Measurements from ENCODE around the gene SNX25.

Gene SNX25

DNA sequence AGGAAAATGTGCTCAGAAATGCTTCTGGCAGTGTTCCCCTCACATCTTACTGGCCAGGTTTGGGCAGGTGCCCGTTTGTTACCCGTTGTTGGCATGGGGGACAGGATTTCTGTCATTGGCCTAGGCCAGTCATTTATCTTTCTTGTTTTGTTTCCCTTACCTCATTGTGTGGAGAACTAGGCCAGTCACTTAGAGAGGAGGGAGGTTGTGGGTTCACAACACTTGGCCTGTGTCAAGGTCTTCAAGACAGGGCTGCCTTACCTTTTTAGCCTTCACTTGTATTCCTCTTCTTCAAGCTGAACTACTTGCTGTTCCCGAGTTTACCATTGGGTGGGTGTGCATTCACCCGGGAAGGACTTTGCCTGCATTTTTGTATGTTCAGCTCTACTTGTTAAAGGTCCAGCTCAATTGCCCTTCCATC is 17.7 kb downstream of the SNX25 start:
- TF ChIP-seq, protein P1, sequence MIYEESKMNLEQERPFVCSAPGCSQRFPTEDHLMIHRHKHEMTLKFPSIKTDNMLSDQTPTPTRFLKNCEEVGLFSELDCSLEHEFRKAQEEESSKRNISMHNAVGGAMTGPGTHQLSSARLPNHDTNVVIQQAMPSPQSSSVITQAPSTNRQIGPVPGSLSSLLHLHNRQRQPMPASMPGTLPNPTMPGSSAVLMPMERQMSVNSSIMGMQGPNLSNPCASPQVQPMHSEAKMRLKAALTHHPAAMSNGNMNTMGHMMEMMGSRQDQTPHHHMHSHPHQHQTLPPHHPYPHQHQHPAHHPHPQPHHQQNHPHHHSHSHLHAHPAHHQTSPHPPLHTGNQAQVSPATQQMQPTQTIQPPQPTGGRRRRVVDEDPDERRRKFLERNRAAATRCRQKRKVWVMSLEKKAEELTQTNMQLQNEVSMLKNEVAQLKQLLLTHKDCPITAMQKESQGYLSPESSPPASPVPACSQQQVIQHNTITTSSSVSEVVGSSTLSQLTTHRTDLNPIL (CRISPR knock-in tag; IDR thresholded peaks at IDR 0.05; ENCODE audit: low read depth) = no peak
- TF ChIP-seq, protein P2, sequence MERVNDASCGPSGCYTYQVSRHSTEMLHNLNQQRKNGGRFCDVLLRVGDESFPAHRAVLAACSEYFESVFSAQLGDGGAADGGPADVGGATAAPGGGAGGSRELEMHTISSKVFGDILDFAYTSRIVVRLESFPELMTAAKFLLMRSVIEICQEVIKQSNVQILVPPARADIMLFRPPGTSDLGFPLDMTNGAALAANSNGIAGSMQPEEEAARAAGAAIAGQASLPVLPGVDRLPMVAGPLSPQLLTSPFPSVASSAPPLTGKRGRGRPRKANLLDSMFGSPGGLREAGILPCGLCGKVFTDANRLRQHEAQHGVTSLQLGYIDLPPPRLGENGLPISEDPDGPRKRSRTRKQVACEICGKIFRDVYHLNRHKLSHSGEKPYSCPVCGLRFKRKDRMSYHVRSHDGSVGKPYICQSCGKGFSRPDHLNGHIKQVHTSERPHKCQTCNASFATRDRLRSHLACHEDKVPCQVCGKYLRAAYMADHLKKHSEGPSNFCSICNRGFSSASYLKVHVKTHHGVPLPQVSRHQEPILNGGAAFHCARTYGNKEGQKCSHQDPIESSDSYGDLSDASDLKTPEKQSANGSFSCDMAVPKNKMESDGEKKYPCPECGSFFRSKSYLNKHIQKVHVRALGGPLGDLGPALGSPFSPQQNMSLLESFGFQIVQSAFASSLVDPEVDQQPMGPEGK (CRISPR knock-in tag; IDR thresholded peaks at IDR 0.05; ENCODE audit: borderline replicate concordance) = no peak
- TF ChIP-seq OSR1 (CRISPR knock-in tag; IDR thresholded peaks at IDR 0.05) = no peak
- no peak for TF ChIP-seq SNAI2 (CRISPR knock-in tag; IDR thresholded peaks at IDR 0.05)
- TF ChIP-seq, protein P3, sequence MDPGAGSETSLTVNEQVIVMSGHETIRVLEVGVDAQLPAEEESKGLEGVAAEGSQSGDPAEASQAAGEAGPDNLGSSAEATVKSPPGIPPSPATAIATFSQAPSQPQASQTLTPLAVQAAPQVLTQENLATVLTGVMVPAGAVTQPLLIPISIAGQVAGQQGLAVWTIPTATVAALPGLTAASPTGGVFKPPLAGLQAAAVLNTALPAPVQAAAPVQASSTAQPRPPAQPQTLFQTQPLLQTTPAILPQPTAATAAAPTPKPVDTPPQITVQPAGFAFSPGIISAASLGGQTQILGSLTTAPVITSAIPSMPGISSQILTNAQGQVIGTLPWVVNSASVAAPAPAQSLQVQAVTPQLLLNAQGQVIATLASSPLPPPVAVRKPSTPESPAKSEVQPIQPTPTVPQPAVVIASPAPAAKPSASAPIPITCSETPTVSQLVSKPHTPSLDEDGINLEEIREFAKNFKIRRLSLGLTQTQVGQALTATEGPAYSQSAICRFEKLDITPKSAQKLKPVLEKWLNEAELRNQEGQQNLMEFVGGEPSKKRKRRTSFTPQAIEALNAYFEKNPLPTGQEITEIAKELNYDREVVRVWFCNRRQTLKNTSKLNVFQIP (CRISPR knock-in tag; IDR thresholded peaks at IDR 0.05; ENCODE audit: borderline replicate concordance, low read depth) = no peak
- TF ChIP-seq ZNF565 (CRISPR knock-in tag; conservative IDR thresholded peaks at IDR 0.05; ENCODE audit: low read depth) = no peak
- no peak for TF ChIP-seq BACH2 (CRISPR knock-in tag; IDR thresholded peaks at IDR 0.05; ENCODE audit: borderline replicate concordance)
- TF ChIP-seq ZFP30 (CRISPR knock-in tag; IDR thresholded peaks at IDR 0.05) = no peak
- no peak for TF ChIP-seq TOX (CRISPR knock-in tag; IDR thresholded peaks at IDR 0.05; ENCODE audit: borderline replicate concordance)
- TF ChIP-seq, protein P4, sequence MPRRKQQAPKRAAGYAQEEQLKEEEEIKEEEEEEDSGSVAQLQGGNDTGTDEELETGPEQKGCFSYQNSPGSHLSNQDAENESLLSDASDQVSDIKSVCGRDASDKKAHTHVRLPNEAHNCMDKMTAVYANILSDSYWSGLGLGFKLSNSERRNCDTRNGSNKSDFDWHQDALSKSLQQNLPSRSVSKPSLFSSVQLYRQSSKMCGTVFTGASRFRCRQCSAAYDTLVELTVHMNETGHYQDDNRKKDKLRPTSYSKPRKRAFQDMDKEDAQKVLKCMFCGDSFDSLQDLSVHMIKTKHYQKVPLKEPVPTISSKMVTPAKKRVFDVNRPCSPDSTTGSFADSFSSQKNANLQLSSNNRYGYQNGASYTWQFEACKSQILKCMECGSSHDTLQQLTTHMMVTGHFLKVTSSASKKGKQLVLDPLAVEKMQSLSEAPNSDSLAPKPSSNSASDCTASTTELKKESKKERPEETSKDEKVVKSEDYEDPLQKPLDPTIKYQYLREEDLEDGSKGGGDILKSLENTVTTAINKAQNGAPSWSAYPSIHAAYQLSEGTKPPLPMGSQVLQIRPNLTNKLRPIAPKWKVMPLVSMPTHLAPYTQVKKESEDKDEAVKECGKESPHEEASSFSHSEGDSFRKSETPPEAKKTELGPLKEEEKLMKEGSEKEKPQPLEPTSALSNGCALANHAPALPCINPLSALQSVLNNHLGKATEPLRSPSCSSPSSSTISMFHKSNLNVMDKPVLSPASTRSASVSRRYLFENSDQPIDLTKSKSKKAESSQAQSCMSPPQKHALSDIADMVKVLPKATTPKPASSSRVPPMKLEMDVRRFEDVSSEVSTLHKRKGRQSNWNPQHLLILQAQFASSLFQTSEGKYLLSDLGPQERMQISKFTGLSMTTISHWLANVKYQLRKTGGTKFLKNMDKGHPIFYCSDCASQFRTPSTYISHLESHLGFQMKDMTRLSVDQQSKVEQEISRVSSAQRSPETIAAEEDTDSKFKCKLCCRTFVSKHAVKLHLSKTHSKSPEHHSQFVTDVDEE (CRISPR knock-in tag; IDR thresholded peaks at IDR 0.05) = no peak
- no peak for TF ChIP-seq PPARA (CRISPR knock-in tag; IDR thresholded peaks at IDR 0.05; ENCODE audit: borderline replicate concordance)
- no peak for TF ChIP-seq ZC3H10 (CRISPR knock-in tag; IDR thresholded peaks at IDR 0.05)
- no peak for TF ChIP-seq ZNF70 (CRISPR knock-in tag; IDR thresholded peaks at IDR 0.05)
- no peak for TF ChIP-seq CSDC2 (CRISPR knock-in tag; IDR thresholded peaks at IDR 0.05)
- TF ChIP-seq ZFP3 (CRISPR knock-in tag; IDR thresholded peaks at IDR 0.05) = no peak
- ATAC-seq = peak; percentile 59

DNA sequence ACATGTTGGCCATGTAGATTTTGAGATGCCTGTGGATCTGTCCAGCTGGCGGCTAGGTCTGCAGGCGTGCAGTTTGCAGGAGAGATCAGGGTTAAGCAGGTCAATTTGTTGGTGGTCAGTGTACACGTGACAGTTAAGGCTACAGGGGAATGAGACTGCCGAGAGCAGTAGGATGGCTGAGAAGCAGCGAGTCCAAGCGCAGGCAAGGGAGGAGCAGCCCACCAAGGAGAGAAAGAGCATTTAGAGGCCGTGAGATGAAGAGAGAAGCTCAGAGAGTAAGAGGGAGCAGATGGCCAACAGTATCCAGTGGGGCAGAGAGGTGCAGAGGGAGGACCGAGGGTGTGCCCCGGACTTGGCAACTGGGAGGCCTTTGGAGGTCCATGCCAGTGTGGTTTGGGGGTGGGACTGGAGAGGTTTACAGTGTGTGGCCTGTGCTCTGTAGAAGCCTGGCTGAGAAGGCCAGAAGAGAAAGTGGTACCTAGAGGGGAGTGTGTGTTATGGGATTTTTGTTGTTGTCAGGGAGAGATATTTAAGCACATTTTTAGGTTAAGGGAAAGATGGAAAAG is 18.4 kb downstream of the SNX25 start:
- no peak for TF ChIP-seq OSR1 (CRISPR knock-in tag; IDR thresholded peaks at IDR 0.05)
- no peak for TF ChIP-seq RARB (CRISPR knock-in tag; IDR thresholded peaks at IDR 0.05)
- TF ChIP-seq GLIS3 (CRISPR knock-in tag; IDR thresholded peaks at IDR 0.05) = no peak
- TF ChIP-seq ZNF8 (CRISPR knock-in tag; IDR thresholded peaks at IDR 0.05) = no peak
- no peak for TF ChIP-seq ISL1 (CRISPR knock-in tag; IDR thresholded peaks at IDR 0.05)
- TF ChIP-seq ESRRG (CRISPR knock-in tag; IDR thresholded peaks at IDR 0.05) = no peak
- no peak for TF ChIP-seq ZFP30 (CRISPR knock-in tag; IDR thresholded peaks at IDR 0.05)
- TF ChIP-seq, protein P4 (CRISPR knock-in tag; IDR thresholded peaks at IDR 0.05) = no peak
- TF ChIP-seq ZFP3 (CRISPR knock-in tag; IDR thresholded peaks at IDR 0.05) = no peak
- TF ChIP-seq ZNF70 (CRISPR knock-in tag; IDR thresholded peaks at IDR 0.05) = no peak
- TF ChIP-seq ZNF565 (CRISPR knock-in tag; conservative IDR thresholded peaks at IDR 0.05; ENCODE audit: low read depth) = no peak
- TF ChIP-seq, protein P5, sequence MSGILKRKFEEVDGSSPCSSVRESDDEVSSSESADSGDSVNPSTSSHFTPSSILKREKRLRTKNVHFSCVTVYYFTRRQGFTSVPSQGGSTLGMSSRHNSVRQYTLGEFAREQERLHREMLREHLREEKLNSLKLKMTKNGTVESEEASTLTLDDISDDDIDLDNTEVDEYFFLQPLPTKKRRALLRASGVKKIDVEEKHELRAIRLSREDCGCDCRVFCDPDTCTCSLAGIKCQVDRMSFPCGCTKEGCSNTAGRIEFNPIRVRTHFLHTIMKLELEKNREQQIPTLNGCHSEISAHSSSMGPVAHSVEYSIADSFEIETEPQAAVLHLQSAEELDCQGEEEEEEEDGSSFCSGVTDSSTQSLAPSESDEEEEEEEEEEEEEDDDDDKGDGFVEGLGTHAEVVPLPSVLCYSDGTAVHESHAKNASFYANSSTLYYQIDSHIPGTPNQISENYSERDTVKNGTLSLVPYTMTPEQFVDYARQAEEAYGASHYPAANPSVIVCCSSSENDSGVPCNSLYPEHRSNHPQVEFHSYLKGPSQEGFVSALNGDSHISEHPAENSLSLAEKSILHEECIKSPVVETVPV (CRISPR knock-in tag; IDR thresholded peaks at IDR 0.05) = no peak
- no peak for TF ChIP-seq TOX (CRISPR knock-in tag; IDR thresholded peaks at IDR 0.05; ENCODE audit: borderline replicate concordance)
- TF ChIP-seq, protein P3 (CRISPR knock-in tag; IDR thresholded peaks at IDR 0.05; ENCODE audit: borderline replicate concordance, low read depth) = no peak
- TF ChIP-seq BACH2 (CRISPR knock-in tag; IDR thresholded peaks at IDR 0.05; ENCODE audit: borderline replicate concordance) = no peak
- TF ChIP-seq PPARA (CRISPR knock-in tag; IDR thresholded peaks at IDR 0.05; ENCODE audit: borderline replicate concordance) = no peak
- no peak for TF ChIP-seq SNAI2 (CRISPR knock-in tag; IDR thresholded peaks at IDR 0.05)
- no peak; the same call in 2 of the 3 replicates for ATAC-seq
